ENCODE data around the gene CSTPP1.

Gene CSTPP1

DNA sequence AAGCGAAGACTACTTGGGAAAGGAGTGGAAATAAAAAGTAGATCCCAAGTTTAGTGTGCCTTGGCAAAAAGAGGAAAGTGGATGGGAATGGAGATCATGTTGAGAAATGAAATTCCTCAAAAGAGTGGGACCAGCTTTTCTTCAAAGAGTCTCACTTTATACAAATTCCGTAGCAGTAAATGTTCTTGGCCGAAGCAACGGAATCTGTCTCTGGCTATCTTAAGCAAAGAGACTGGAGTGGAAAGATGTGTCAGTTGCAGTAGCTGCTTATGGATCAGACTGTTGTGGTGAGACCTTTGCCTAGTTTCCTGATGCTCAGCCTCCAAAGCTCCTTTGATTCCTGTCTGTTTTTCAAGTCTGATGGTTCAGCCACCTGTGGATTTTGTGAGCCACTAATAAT is 73.6 kb downstream of the CSTPP1 start:
- Mint-ChIP-seq H3K27me3 (no peaks in the 10 kb centered on the region), H3K4me1 (no peaks in the 10 kb centered on the region), H3K27ac (ENCODE audit: low read depth) (no peak overlapping the region), H3K9me3 (no peaks in the 10 kb centered on the region), H3K4me3 (no peak overlapping the region), H3K36me3 (ENCODE audit: insufficient read depth) (peaks cover 4% of the 10 kb centered on the region)
- DNase-seq (ENCODE audit: low spot score in 2 of 2) (no peak), ATAC-seq (replicated peaks; ENCODE audit: extremely low read depth, poor library complexity, severe bottlenecking) (no peak)

DNA sequence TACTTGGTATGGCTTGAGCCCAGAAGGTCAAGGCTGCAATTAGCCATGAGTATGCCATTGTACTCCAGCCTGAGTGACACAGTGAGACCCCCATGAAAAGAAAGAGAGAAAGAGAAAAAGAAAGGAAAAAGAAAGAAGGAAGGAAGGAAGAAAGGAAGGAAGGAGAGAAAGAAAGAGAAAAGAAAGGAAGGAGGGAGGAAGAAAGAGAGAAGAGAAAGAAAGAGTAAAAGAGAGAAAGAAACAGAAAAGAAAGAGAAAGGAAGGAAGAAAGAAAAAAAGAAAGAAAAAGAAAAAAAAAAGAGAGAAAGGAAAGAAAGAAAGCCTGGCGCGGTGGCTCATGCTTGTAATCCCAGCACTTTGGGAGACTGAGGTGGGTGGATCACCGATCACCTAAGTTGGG is 77.5 kb downstream of the CSTPP1 start:
- no peak overlapping the region for H3K4me3 Mint-ChIP-seq
- ATAC-seq (replicated peaks; ENCODE audit: extremely low read depth, poor library complexity, severe bottlenecking) (no peak), DNase-seq (ENCODE audit: low spot score in 2 of 2) (no peak)
- H3K36me3 Mint-ChIP-seq (ENCODE audit: insufficient read depth) = peaks cover 4% of the 10 kb centered on the region
- no peaks in the 10 kb centered on the region for H3K27me3 Mint-ChIP-seq
- no peak overlapping the region for H3K27ac Mint-ChIP-seq (ENCODE audit: low read depth)
- H3K4me1 Mint-ChIP-seq = no peaks in the 10 kb centered on the region
- H3K9me3 Mint-ChIP-seq = no peaks in the 10 kb centered on the region

DNA sequence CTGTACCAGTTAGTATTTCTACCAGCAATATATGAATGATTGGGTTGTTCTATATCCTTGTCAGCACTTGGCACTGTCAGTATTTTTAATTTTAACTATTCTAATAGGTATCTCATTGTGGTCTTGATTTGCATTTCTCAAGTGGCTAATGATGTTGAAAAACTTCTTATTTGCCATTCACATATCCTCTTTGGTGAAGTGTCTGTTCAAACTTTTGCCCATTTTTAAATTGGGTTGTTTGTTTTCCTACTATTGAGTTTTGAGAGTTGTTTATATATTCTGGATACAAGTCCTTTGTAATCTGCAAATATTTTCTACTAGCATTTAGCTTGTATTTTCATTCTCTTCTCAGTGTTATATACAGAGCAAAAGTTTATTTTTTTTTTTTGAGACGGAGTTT is 82.1 kb downstream of the CSTPP1 start:
- no peaks in the 10 kb centered on the region for H3K9me3 Mint-ChIP-seq
- no peaks in the 10 kb centered on the region for H3K27me3 Mint-ChIP-seq
- H3K27ac Mint-ChIP-seq (ENCODE audit: low read depth) = no peak overlapping the region
- DNase-seq (ENCODE audit: low spot score in 2 of 2) = no peak
- H3K4me3 Mint-ChIP-seq = no peak overlapping the region
- peaks cover 4% of the 10 kb centered on the region for H3K36me3 Mint-ChIP-seq (ENCODE audit: insufficient read depth)
- H3K4me1 Mint-ChIP-seq = no peaks in the 10 kb centered on the region
- ATAC-seq (replicated peaks; ENCODE audit: extremely low read depth, poor library complexity, severe bottlenecking) = no peak

DNA sequence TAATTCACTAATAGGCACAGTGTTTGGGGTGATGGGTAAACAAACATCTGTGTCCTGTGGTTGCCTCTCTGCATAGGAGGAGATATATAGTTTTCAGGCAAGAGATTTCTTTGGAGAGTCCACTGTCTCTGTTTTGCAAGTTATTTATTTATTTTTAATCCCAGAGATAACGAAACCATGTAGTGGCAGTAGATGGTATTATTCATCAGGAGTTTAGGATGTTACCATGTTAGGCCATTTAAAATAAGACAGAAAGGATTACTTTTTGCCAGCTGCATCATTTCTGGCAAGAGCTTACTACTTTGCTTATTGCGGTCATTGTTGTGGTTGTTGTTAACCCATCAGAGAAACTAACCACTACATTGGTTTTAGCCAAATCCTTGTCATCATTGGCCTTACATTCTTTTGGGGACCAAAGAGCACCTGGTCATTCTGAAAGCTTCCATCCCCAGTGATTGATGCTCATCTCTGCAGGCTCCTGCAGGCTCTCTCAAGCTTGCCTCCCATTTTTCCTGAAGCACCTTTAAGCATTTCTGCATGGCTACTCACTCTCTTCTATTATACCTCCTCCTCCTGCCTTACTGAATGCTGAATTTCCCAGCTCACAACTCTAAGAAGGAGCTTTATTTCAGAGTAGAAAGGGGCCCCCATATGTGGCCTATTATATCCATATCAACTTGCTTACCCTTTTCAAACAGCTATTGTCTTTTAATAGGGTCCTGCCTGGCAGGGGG is 84.4 kb downstream of the CSTPP1 start:
- DNase-seq (ENCODE audit: low spot score in 2 of 2) (no peak), ATAC-seq (replicated peaks; ENCODE audit: extremely low read depth, poor library complexity, severe bottlenecking) (no peak)
- H3K36me3 Mint-ChIP-seq (ENCODE audit: insufficient read depth) = no peaks in the 10 kb centered on the region
- H3K27me3 Mint-ChIP-seq = no peaks in the 10 kb centered on the region
- H3K4me1 Mint-ChIP-seq = no peaks in the 10 kb centered on the region
- no peak overlapping the region for H3K27ac Mint-ChIP-seq (ENCODE audit: low read depth)
- no peaks in the 10 kb centered on the region for H3K9me3 Mint-ChIP-seq
- no peak overlapping the region for H3K4me3 Mint-ChIP-seq

DNA sequence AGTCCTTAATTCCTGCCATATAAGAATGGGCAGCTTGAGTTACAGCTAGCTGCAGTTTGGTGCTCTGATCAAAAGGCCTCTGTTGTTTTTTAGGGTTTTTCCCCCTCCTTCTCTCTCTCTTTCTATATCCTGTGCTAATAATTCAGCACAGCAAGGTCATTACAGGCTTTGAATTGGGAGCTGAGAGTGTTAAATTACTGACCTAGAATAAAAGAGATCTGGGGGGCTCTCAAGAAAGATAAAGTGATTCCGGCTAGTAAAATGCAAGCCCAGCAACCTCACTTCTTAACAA is 84.9 kb downstream of the CSTPP1 start:
- H3K27ac Mint-ChIP-seq (ENCODE audit: low read depth) = no peak overlapping the region
- H3K4me3 Mint-ChIP-seq = no peak overlapping the region
- H3K9me3 Mint-ChIP-seq = no peaks in the 10 kb centered on the region
- no peak for DNase-seq (ENCODE audit: low spot score in 2 of 2)
- no peaks in the 10 kb centered on the region for H3K36me3 Mint-ChIP-seq (ENCODE audit: insufficient read depth)
- ATAC-seq (replicated peaks; ENCODE audit: extremely low read depth, poor library complexity, severe bottlenecking) = no peak
- no peaks in the 10 kb centered on the region for H3K4me1 Mint-ChIP-seq
- no peaks in the 10 kb centered on the region for H3K27me3 Mint-ChIP-seq

DNA sequence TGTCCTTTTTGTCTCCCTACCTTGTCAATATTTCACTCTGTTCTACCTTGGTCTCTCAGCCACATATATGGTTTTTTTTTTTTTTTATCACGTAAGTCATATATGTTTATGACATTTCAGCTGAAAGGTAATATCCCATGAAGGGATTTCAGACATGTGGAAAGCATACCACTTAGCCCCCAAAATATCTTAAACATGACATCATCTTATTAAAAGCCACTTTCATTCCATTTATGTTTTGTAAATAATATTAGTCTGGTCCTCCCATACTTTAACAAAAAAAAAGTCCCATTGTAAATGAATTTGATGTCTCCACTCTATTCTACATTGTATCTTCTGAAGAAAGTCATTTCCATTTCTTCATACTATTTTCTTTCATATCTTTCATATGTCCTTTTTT is 85.4 kb downstream of the CSTPP1 start:
- Mint-ChIP-seq H3K9me3 (no peaks in the 10 kb centered on the region), H3K36me3 (ENCODE audit: insufficient read depth) (no peaks in the 10 kb centered on the region), H3K27ac (ENCODE audit: low read depth) (no peak overlapping the region), H3K27me3 (no peaks in the 10 kb centered on the region), H3K4me1 (no peaks in the 10 kb centered on the region), H3K4me3 (no peak overlapping the region)
- DNase-seq (ENCODE audit: low spot score in 2 of 2) = no peak
- no peak for ATAC-seq (replicated peaks; ENCODE audit: extremely low read depth, poor library complexity, severe bottlenecking)

DNA sequence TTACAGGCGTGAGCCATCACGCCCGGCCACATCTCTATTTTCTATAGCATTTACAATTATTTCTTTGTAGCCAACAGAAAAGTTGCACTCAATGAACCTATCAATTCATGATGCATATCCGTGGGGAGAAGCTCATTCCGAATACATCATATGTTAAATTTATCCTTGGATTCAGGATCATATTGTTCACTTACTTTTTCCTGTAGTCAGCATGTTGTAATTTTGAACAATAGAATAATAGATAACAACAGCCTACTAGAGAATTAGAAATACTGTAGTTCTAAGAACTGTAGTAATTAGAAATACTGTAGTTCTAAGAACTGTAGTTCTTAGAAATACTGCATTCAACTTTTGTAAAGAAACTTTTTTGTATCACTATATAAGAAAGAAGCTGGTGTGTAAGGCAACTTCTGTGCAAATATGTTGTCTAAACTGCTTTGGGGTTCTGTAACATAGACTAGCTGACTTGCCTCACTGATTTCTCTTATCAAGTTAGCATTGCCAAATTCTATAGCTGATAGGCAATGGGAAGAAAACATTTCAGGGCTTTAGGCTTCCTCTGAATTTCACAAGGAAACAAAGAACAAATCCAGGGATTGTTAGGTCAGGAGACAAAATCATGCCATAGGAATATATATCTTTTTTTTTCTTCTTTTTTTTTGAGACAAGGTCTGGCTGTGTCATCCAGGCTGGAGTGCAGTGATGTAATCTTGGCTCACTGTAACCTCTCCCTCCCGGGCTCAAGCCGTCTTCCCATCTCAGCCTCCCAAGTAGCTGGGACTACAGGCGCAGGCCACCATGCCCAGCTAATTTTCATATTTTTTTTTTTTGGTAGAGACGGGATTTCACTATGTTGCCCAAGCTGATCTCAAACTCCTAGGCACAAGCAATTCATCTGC is 91.9 kb downstream of the CSTPP1 start:
- H3K4me3 Mint-ChIP-seq = no peak overlapping the region
- no peaks in the 10 kb centered on the region for H3K9me3 Mint-ChIP-seq
- no peaks in the 10 kb centered on the region for H3K27me3 Mint-ChIP-seq
- H3K4me1 Mint-ChIP-seq = no peaks in the 10 kb centered on the region
- no peaks in the 10 kb centered on the region for H3K36me3 Mint-ChIP-seq (ENCODE audit: insufficient read depth)
- ATAC-seq (replicated peaks; ENCODE audit: extremely low read depth, poor library complexity, severe bottlenecking) = no peak
- no peak overlapping the region for H3K27ac Mint-ChIP-seq (ENCODE audit: low read depth)
- no peak for DNase-seq (ENCODE audit: low spot score in 2 of 2)

DNA sequence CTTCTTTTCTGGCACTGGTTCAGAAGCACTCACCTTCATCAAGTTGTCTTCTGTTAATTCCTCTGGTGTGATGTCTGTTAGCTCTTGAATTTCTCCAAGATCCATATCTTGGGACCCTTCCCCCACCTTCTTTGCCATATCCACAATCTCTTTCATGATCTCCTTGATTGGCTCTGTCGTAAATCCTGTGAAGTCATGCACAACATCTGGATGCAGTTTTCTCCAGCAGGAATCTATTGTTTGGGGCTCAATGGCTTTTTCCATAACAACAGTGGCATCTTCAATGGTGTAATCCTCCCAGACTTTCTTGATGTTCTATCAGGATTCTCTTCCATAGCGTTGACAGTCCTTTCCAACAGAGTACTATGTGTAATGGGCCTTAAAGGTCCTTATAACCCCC is 96.9 kb downstream of the CSTPP1 start:
- DNase-seq (ENCODE audit: low spot score in 2 of 2) (no peak), ATAC-seq (replicated peaks; ENCODE audit: extremely low read depth, poor library complexity, severe bottlenecking) (no peak)
- Mint-ChIP-seq H3K4me1 (no peaks in the 10 kb centered on the region), H3K36me3 (ENCODE audit: insufficient read depth) (no peaks in the 10 kb centered on the region), H3K9me3 (no peaks in the 10 kb centered on the region), H3K4me3 (no peak overlapping the region), H3K27me3 (no peaks in the 10 kb centered on the region), H3K27ac (ENCODE audit: low read depth) (no peak overlapping the region)

DNA sequence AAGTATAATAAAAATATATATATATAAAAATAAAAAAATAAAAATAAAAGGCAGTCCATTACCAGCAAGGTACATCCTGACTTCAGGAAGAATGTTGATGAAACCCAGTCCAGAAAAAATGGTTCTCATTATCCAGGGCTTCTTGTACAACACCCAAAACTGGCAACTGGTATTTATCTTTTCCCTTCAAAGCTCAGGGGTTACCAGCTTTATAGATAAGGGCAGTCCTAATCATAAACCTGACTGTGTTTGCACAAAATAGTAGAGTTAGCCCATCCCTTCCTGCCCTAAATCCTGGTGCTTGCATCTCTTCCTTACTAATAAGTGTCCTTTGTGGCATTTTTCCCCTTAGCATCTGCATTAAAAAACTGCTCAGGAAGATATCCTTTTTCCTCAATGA is 97.5 kb downstream of the CSTPP1 start:
- Mint-ChIP-seq H3K9me3 (no peaks in the 10 kb centered on the region), H3K27me3 (no peaks in the 10 kb centered on the region), H3K36me3 (ENCODE audit: insufficient read depth) (no peaks in the 10 kb centered on the region), H3K4me3 (no peak overlapping the region), H3K4me1 (no peaks in the 10 kb centered on the region), H3K27ac (ENCODE audit: low read depth) (no peak overlapping the region)
- no peak for DNase-seq (ENCODE audit: low spot score in 2 of 2)
- ATAC-seq (replicated peaks; ENCODE audit: extremely low read depth, poor library complexity, severe bottlenecking) = no peak

DNA sequence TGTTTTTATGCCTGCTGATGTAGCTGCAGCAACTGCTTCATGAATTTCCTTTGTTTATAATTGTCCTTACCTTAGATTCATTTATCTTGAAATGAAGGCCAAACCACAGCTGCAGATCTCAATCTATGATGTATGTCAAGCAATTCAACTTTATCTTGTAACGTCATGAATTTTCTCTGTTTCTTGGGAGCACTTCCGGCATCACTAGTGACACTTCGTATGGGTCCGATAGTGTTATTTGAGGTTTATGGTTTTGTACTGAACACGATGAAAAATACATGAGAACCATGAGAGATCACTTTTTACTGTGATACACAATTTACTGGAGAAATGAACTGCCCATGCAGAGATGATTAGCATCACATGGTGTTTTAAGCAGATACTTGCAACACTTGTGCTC is 98.5 kb downstream of the CSTPP1 start:
- Mint-ChIP-seq H3K36me3 (ENCODE audit: insufficient read depth) (no peaks in the 10 kb centered on the region), H3K4me3 (no peak overlapping the region), H3K27ac (ENCODE audit: low read depth) (no peak overlapping the region), H3K9me3 (no peaks in the 10 kb centered on the region), H3K27me3 (no peaks in the 10 kb centered on the region), H3K4me1 (no peaks in the 10 kb centered on the region)
- ATAC-seq (replicated peaks; ENCODE audit: extremely low read depth, poor library complexity, severe bottlenecking) = no peak
- DNase-seq (ENCODE audit: low spot score in 2 of 2) = no peak

DNA sequence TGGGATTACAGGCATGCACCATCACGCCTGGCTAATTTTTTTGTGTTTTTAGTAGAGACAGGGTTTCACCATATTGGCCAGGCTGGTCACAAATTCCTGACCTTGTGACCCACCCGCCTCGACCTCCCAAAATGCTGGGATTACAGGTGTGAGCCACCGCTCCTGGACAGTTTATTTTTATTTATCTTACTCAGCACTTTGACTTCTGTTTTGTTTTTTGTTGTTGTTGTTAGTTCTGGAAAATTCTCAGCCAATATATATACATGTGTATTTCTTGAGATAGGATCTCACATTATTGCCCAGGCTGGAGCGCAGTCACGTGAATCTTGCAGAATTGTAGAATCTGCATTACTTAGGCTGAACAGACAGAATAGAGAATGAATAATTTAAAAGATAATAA is 107.6 kb downstream of the CSTPP1 start:
- Mint-ChIP-seq H3K4me1 (no peaks in the 10 kb centered on the region), H3K27me3 (no peaks in the 10 kb centered on the region), H3K36me3 (ENCODE audit: insufficient read depth) (no peaks in the 10 kb centered on the region), H3K27ac (ENCODE audit: low read depth) (no peak overlapping the region), H3K4me3 (no peak overlapping the region), H3K9me3 (no peaks in the 10 kb centered on the region)
- ATAC-seq (replicated peaks; ENCODE audit: extremely low read depth, poor library complexity, severe bottlenecking) = no peak
- DNase-seq (ENCODE audit: low spot score in 2 of 2) = no peak

DNA sequence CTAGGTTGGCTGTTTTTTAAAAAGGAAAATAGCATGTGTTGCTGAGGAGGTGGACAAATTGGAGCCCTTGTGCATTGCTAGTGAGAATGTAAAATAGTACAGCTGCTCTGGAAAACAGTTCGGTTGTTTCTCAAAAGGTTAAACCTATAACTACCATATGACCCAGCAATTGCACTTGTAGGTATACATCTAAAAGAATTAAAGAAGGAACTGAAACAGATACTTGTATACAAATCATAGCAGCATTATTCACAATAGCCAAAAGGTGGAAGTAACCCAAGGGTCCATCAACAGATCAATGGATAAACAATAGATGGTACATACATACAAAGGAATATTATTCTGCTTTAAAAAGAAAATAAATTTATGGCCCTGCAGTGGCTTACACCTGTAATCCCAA is 111.4 kb downstream of the CSTPP1 start:
- H3K9me3 Mint-ChIP-seq = no peaks in the 10 kb centered on the region
- H3K27me3 Mint-ChIP-seq = no peaks in the 10 kb centered on the region
- DNase-seq (ENCODE audit: low spot score in 2 of 2) = no peak
- ATAC-seq (replicated peaks; ENCODE audit: extremely low read depth, poor library complexity, severe bottlenecking) = no peak
- no peaks in the 10 kb centered on the region for H3K4me1 Mint-ChIP-seq
- no peak overlapping the region for H3K4me3 Mint-ChIP-seq
- H3K27ac Mint-ChIP-seq (ENCODE audit: low read depth) = no peak overlapping the region
- peaks cover 1% of the 10 kb centered on the region for H3K36me3 Mint-ChIP-seq (ENCODE audit: insufficient read depth)

DNA sequence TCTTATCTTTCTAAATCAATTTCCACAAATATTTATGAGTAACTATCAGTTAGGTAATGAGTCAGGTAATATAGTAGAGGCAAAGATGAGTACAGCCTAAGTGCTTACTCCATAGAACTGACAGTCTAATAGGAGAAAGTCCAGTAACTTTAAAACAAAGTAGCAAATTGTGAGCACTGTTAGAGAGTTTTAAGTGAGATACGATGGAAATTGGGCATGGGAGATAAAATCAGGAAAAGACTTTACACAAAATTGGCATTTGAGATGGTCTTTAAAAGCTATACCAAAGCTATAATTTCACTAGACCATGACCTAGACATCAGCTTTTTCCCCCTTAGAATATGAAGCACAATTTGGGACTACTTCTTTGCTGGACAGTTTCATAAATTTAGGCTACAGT is 113.7 kb downstream of the CSTPP1 start:
- H3K36me3 Mint-ChIP-seq (ENCODE audit: insufficient read depth) = peaks cover 5% of the 10 kb centered on the region
- ATAC-seq (replicated peaks; ENCODE audit: extremely low read depth, poor library complexity, severe bottlenecking) (no peak), DNase-seq (ENCODE audit: low spot score in 2 of 2) (no peak)
- no peak overlapping the region for H3K27ac Mint-ChIP-seq (ENCODE audit: low read depth)
- H3K9me3 Mint-ChIP-seq = no peaks in the 10 kb centered on the region
- H3K4me3 Mint-ChIP-seq = no peak overlapping the region
- H3K27me3 Mint-ChIP-seq = no peaks in the 10 kb centered on the region
- H3K4me1 Mint-ChIP-seq = no peaks in the 10 kb centered on the region

All from central memory CD8-positive, alpha-beta T cell (primary cell).